GM19438 (cell line): ENCODE measurements around the gene NIN.
"Not testable (repeated sequence)": the region's sequence is repeated elsewhere in the genome, so short reads cannot be mapped to it uniquely, and the experiment has no call there.

Experiments
- ATAC-seq: cut with Tn5 transposase; IDR thresholded peaks from one replicate; pipeline ENCODE4 v1.9.1; 2021; ENCODE audit warnings: low read depth; ENCODE audit not compliant: unreplicated experiment

NIN gene

GRCh38 chr14:50726372-50727107 lies 104.4 kb downstream of the NIN start:
- ATAC-seq: no peak

- ATAC-seq: no peak
These were observed 105.2 kb downstream of the NIN start for GRCh38 chr14:50725761-50726160.

GRCh38 chr14:50719911-50720759 lies 110.8 kb downstream of the NIN start:
- no peak for ATAC-seq

- ATAC-seq: no peak
These were observed 112.0 kb downstream of the NIN start for GRCh38 chr14:50718949-50719348.

- no peak for ATAC-seq
These were observed 113.2 kb downstream of the NIN start for GRCh38 chr14:50717811-50718210.

- ATAC-seq: no peak
These were observed 116.4 kb downstream of the NIN start for GRCh38 chr14:50714450-50715073.

GRCh38 chr14:50711043-50711442 lies 119.9 kb downstream of the NIN start:
- ATAC-seq: no peak

- ATAC-seq: no peak
These were observed 125.9 kb downstream of the NIN start for GRCh38 chr14:50705026-50705593.

- no peak for ATAC-seq
These were observed 126.4 kb downstream of the NIN start for GRCh38 chr14:50704454-50705010.

GRCh38 chr14:50697659-50698290 lies 133.2 kb downstream of the NIN start:
- ATAC-seq: no peak

GRCh38 chr14:50694260-50694659 lies 136.7 kb downstream of the NIN start:
- not testable (repeated sequence) for ATAC-seq

- no peak for ATAC-seq
These were observed 142.1 kb downstream of the NIN start for GRCh38 chr14:50688875-50689274.

GRCh38 chr14:50679674-50680073 lies 151.3 kb downstream of the NIN start:
- ATAC-seq: no peak

GRCh38 chr14:50678163-50678562 lies 152.8 kb downstream of the NIN start:
- ATAC-seq: no peak

GRCh38 chr14:50677527-50678063 lies 153.4 kb downstream of the NIN start:
- ATAC-seq: no peak

GRCh38 chr14:50676814-50677516 lies 154.0 kb downstream of the NIN start:
- no peak for ATAC-seq

- ATAC-seq: no peak
These were observed 155.4 kb downstream of the NIN start for GRCh38 chr14:50675597-50675996.

GRCh38 chr14:50670866-50671256 lies 160.1 kb downstream of the NIN start:
- no peak for ATAC-seq

GRCh38 chr14:50670196-50670865 lies 160.6 kb downstream of the NIN start:
- no peak for ATAC-seq
